ENCODE data around the gene ASXL1.

Gene ASXL1

GRCh38 chr20:32453467-32454163, 95.5 kb downstream of the ASXL1 start:
- no peak for DNase-seq (ENCODE audit: low read depth, low spot score)

- no peak for DNase-seq (ENCODE audit: low read depth, low spot score)
Measured at GRCh38 chr20:32454164-32455145, 96.3 kb downstream of the ASXL1 start.

- no peak for DNase-seq (ENCODE audit: low read depth, low spot score)
Measured at GRCh38 chr20:32455171-32455900, 97.2 kb downstream of the ASXL1 start.

GRCh38 chr20:32455901-32456701, 98.0 kb downstream of the ASXL1 start:
- no peak for DNase-seq (ENCODE audit: low read depth, low spot score)

- no peak for DNase-seq (ENCODE audit: low read depth, low spot score)
Measured at GRCh38 chr20:32456869-32457478, 98.8 kb downstream of the ASXL1 start.

GRCh38 chr20:32457479-32457986, 99.4 kb downstream of the ASXL1 start:
- DNase-seq (ENCODE audit: low read depth, low spot score) = peak; percentile 57

- no peak for DNase-seq (ENCODE audit: low read depth, low spot score)
Measured at GRCh38 chr20:32458061-32458836, 100.1 kb downstream of the ASXL1 start.

GRCh38 chr20:32458837-32459220, 100.7 kb downstream of the ASXL1 start:
- DNase-seq (ENCODE audit: low read depth, low spot score) = no peak

- DNase-seq (ENCODE audit: low read depth, low spot score) = no peak
Measured at GRCh38 chr20:32460231-32460630, 102.1 kb downstream of the ASXL1 start.

- DNase-seq (ENCODE audit: low read depth, low spot score) = no peak
Measured at GRCh38 chr20:32460683-32461320, 102.7 kb downstream of the ASXL1 start.

GRCh38 chr20:32461836-32462600, 103.9 kb downstream of the ASXL1 start:
- no peak for DNase-seq (ENCODE audit: low read depth, low spot score)

- no peak for DNase-seq (ENCODE audit: low read depth, low spot score)
Measured at GRCh38 chr20:32462900-32463641, 104.9 kb downstream of the ASXL1 start.

- no peak for DNase-seq (ENCODE audit: low read depth, low spot score)
Measured at GRCh38 chr20:32463642-32464400, 105.7 kb downstream of the ASXL1 start.

- DNase-seq (ENCODE audit: low read depth, low spot score) = no peak
Measured at GRCh38 chr20:32464401-32465091, 106.4 kb downstream of the ASXL1 start.

GRCh38 chr20:32465092-32465900, 107.2 kb downstream of the ASXL1 start:
- DNase-seq (ENCODE audit: low read depth, low spot score) = no peak

Measured in iPS DF 19.7 (cell line).